GM12801 (cell line): ENCODE results near the gene ATP6V0A1.

Source experiments
- CTCF ChIP-seq: IDR thresholded peaks from one replicate; pipeline ENCODE4 v1.5.1; 2011; ENCODE audit warnings: control low read depth; ENCODE audit not compliant: insufficient read length; ENCODE audit errors: extremely low read depth

The ATP6V0A1 gene

GRCh38 chr17:42519546-42520491 lies 61.1 kb downstream of the ATP6V0A1 start:
- TF ChIP-seq CTCF, result no peak

- no peak for TF ChIP-seq CTCF
Observed at GRCh38 chr17:42520540-42520951, 61.9 kb downstream of the ATP6V0A1 start.

GRCh38 chr17:42521036-42521435 lies 62.4 kb downstream of the ATP6V0A1 start:
- TF ChIP-seq CTCF, result no peak

GRCh38 chr17:42521666-42522262 lies 63.1 kb downstream of the ATP6V0A1 start:
- TF ChIP-seq CTCF, result no peak

GRCh38 chr17:42522263-42522790 lies 63.6 kb downstream of the ATP6V0A1 start:
- no peak for TF ChIP-seq CTCF

- no peak for TF ChIP-seq CTCF
Observed at GRCh38 chr17:42522798-42523278, 64.2 kb downstream of the ATP6V0A1 start.

- no peak for TF ChIP-seq CTCF
Observed at GRCh38 chr17:42525221-42525620, 66.5 kb downstream of the ATP6V0A1 start.
